GM04504 (cell line): Measurements from ENCODE around the gene SEPHS1.
"Not testable (repeated sequence)": the region's sequence is repeated elsewhere in the genome, so short reads cannot be mapped to it uniquely, and the experiment has no call there.

Source experiments
- DNase-seq: peaks from one replicate; pipeline ENCODE4 v3.0.0-alpha.2; 2012; ENCODE audit warnings: low read depth

Gene SEPHS1

GRCh38 chr10:13282348-13282747 is 65.7 kb downstream of the SEPHS1 start:
- DNase-seq = not testable (repeated sequence)

- no peak for DNase-seq
Observed at GRCh38 chr10:13276749-13277365, 71.2 kb downstream of the SEPHS1 start.

- not testable (repeated sequence) for DNase-seq
Observed at GRCh38 chr10:13276146-13276545, 71.9 kb downstream of the SEPHS1 start.

- DNase-seq = peak; percentile 9
Observed at GRCh38 chr10:13272164-13272571, 75.9 kb downstream of the SEPHS1 start.

- no peak for DNase-seq
Observed at GRCh38 chr10:13271552-13272163, 76.4 kb downstream of the SEPHS1 start.

- DNase-seq = peak; percentile 17
Observed at GRCh38 chr10:13270877-13271551, 77.1 kb downstream of the SEPHS1 start.

- no peak for DNase-seq
Observed at GRCh38 chr10:13268841-13269240, 79.3 kb downstream of the SEPHS1 start.

GRCh38 chr10:13268310-13268709 is 79.8 kb downstream of the SEPHS1 start:
- DNase-seq = no peak
